K562 (cell line): ENCODE data around the gene ISY1. TPM values are rescaled to one million over a fixed set of nuclear protein-coding genes. Genes with fewer than 3 reads are reported as not detected.
A peak's percentile ranks its signal among the peaks of the same experiment; 100 is the strongest.

Experiments used
- BCOR ChIP-seq: fragments of 450-650 bp; IDR thresholded peaks from 2 replicates; pipeline ENCODE4 v1.6.1; 2016
- BDP1 ChIP-seq: IDR thresholded peaks from 3 replicates; pipeline ENCODE4 v1.6.1; 2011; ENCODE audit not compliant: insufficient read length, insufficient read depth
- BRD9 ChIP-seq: fragments of 450-650 bp; IDR thresholded peaks from 2 replicates; pipeline ENCODE4 v1.6.1; 2018; ENCODE audit warnings: low read depth; ENCODE audit not compliant: partially characterized antibody
- CBFA2T3 ChIP-seq: fragments of 450-650 bp; IDR thresholded peaks from 2 replicates; pipeline ENCODE4 v1.6.1; 2017
- COPS2 ChIP-seq: fragments of 450-650 bp; conservative IDR thresholded peaks from 2 replicates; pipeline ENCODE4 v1.6.1; 2016; ENCODE audit warnings: mild to moderate bottlenecking, moderate library complexity
- DIDO1 ChIP-seq: fragments of 450-650 bp; IDR thresholded peaks from 2 replicates; pipeline ENCODE4 v1.6.1; 2016; ENCODE audit warnings: low read depth, missing biosample characterization, missing genetic modification characterization
- DNMT1 ChIP-seq: fragments of 450-650 bp; IDR thresholded peaks from 2 replicates; pipeline ENCODE4 v1.6.1; 2016; ENCODE audit warnings: antibody characterized with exemption, mild to moderate bottlenecking
- HNRNPH1 ChIP-seq: fragments of 200-400 bp; formaldehyde crosslinking; optimal IDR thresholded peaks from 2 replicates; pipeline ENCODE3; 2017; ENCODE audit warnings: low read depth, mild to moderate bottlenecking, low read length, moderate library complexity
- NUFIP1 ChIP-seq: fragments of 450-650 bp; IDR thresholded peaks from 2 replicates; pipeline ENCODE4 v1.6.1; 2018; ENCODE audit not compliant: partially characterized antibody
- PPARD ChIP-seq: fragments of 250-450 bp; sonication (Bioruptor Pico); IDR thresholded peaks from 2 replicates; pipeline ENCODE4 v1.8.0; 2022; ENCODE audit warnings: inconsistent platforms, mild to moderate bottlenecking, moderate library complexity
- SP1 ChIP-seq: sonication (generic); formaldehyde crosslinking; IDR thresholded peaks from 2 replicates; pipeline ENCODE4 v1.8.1; 2022; ENCODE audit warnings: mild to moderate bottlenecking, missing genetic modification reagents
- ZFP30 ChIP-seq: fragments of 250-450 bp; sonication (Bioruptor Pico); IDR thresholded peaks from 2 replicates; pipeline ENCODE4 v1.8.0; 2022; ENCODE audit warnings: moderate library complexity, mild to moderate bottlenecking, inconsistent platforms, borderline replicate concordance
- ZNF140 ChIP-seq: fragments of 250-450 bp; sonication (Bioruptor Pico); IDR thresholded peaks from 2 replicates; pipeline ENCODE4 v1.8.0; 2021; ENCODE audit warnings: moderate library complexity, mild to moderate bottlenecking, inconsistent platforms
- polyA plus RNA-seq, 8 experiments: library from polyadenylated mRNA; depleted of rRNA in 4 of 8; stranded (reverse) in 5 of 8; unstranded in 3 of 8; fragments of >200 nt; fragmentation: Nextera tagmentation in 2 of 8; fragmentation: Illumina TruSeq in 1 of 8; extraction: Ambion mirVana in 2 of 8; extraction: Trizol in 1 of 8; gene quantifications; 2 replicates each; pipeline versions ENCODE4 v1.2.1 to v1.2.3, GENCODE V29; 2011 to 2014; ENCODE audit warnings: inconsistent platforms in 1 of 8, missing spikeins in 1 of 8
- total RNA-seq, 7 experiments: library from RNA; depleted of rRNA in 6 of 7; stranded (reverse); fragments of >200 nt in 6 of 7; fragmentation: Illumina TruSeq in 2 of 7; extraction: Trizol in 2 of 7; gene quantifications; 2 replicates each; pipeline versions ENCODE4 v1.2.1 to v1.2.3, GENCODE V29; 2011 to 2021; ENCODE audit warnings: low replicate concordance in 1 of 7
- TF ChIP-seq, protein P1 (sequence below): sonication (generic); formaldehyde crosslinking; IDR thresholded peaks from 2 replicates; pipeline ENCODE4 v1.5.0; 2020; ENCODE audit warnings: missing genetic modification reagents
- TF ChIP-seq, protein P2 (sequence below): sonication (generic); formaldehyde crosslinking; IDR thresholded peaks from 2 replicates; pipeline ENCODE4 v1.8.1; 2023; ENCODE audit warnings: mild to moderate bottlenecking, missing genetic modification reagents
- TF ChIP-seq, protein P3 (sequence below): sonication (generic); IDR thresholded peaks from 2 replicates; pipeline ENCODE4 v1.6.1; 2016
- TF ChIP-seq, protein P4 (sequence below), 2 experiments: fragments of 150-350 bp in 1 of 2; IDR thresholded peaks; 2 replicates each; pipeline ENCODE4 v1.6.1; 2012 to 2016; ENCODE audit warnings: low read depth in 2 of 2, low read length in 2 of 2, mild to moderate bottlenecking in 1 of 2, moderate library complexity in 1 of 2
- TF ChIP-seq, protein P5 (sequence below): fragments of 200-800 bp; sonication (Bioruptor generic); IDR thresholded peaks from 2 replicates; pipeline ENCODE4 v1.6.1; 2017; ENCODE audit warnings: missing genetic modification characterization, missing compliant biosample characterization
- TF ChIP-seq, protein P6 (sequence below): fragments of 250-450 bp; sonication (Bioruptor Pico); IDR thresholded peaks from 2 replicates; pipeline ENCODE4 v1.9.0; 2021; ENCODE audit warnings: mild to moderate bottlenecking

Gene ISY1
- total and polyA plus RNA-seq, 9 of the 15 experiments (the other 6 are each of a cell fraction or from before 2014, with no cell fraction given), result 23.5 to 50.0 (median 32.9) TPM

DNA sequence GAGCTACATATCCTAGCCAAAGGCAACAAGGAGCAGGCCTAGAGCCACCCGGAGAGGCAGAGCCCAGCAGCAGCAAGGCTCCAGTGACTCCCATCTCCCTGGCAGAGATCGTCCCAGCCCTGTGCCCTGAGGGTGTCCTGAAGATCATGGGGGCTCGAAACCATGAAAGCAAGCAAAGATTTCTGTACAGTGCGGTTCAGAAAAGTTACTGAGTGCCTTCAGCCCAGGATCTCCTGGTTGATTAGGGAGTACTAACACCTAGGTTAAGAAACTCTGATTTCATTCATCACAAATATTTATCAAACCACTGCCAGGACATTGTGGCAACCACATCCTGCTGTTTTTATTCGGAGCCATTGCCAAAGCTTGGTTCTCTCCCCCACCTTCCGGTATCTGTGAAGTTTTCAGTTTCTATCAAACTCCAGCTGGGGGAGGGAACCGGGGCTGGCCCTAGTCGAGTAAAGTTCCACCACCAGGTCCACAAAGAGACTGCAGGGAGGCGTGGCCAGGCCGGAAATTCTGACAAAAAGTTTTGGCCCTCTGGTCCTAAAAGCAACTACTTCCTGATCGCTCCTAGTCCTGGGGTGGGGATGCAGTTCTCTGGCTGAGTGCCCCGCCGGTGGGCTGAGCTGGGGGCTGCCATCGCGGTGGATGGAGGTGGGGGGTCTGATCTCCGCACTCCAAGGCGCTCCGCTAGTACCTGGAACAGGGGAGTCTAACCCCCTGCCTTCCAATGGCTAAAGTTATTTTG, 40.4 kb downstream of the ISY1 start (continued):
- TF ChIP-seq, protein P1, sequence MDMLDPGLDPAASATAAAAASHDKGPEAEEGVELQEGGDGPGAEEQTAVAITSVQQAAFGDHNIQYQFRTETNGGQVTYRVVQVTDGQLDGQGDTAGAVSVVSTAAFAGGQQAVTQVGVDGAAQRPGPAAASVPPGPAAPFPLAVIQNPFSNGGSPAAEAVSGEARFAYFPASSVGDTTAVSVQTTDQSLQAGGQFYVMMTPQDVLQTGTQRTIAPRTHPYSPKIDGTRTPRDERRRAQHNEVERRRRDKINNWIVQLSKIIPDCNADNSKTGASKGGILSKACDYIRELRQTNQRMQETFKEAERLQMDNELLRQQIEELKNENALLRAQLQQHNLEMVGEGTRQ (CRISPR knock-in tag), result no peak
- TF ChIP-seq SP1 (CRISPR knock-in tag) (peak; percentile 62; the same call in 1 of the 2 replicates), BRD9 (no peak), ZNF140 (CRISPR knock-in tag) (no peak), HNRNPH1 (no peak), COPS2 (no peak), BCOR (no peak), DIDO1 (tag) (no peak), DNMT1 (no peak), NUFIP1 (no peak), CBFA2T3 (0 out of 2 replicates have a peak, but pooled peaks have one; percentile 32), PPARD (CRISPR knock-in tag) (no peak), BDP1 (no peak), ZFP30 (CRISPR knock-in tag) (no peak)
- TF ChIP-seq, protein P2, sequence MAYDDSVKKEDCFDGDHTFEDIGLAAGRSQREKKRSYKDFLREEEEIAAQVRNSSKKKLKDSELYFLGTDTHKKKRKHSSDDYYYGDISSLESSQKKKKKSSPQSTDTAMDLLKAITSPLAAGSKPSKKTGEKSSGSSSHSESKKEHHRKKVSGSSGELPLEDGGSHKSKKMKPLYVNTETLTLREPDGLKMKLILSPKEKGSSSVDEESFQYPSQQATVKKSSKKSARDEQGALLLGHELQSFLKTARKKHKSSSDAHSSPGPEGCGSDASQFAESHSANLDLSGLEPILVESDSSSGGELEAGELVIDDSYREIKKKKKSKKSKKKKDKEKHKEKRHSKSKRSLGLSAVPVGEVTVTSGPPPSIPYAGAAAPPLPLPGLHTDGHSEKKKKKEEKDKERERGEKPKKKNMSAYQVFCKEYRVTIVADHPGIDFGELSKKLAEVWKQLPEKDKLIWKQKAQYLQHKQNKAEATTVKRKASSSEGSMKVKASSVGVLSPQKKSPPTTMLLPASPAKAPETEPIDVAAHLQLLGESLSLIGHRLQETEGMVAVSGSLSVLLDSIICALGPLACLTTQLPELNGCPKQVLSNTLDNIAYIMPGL (CRISPR knock-in tag), result no peak
- TF ChIP-seq, protein P3, sequence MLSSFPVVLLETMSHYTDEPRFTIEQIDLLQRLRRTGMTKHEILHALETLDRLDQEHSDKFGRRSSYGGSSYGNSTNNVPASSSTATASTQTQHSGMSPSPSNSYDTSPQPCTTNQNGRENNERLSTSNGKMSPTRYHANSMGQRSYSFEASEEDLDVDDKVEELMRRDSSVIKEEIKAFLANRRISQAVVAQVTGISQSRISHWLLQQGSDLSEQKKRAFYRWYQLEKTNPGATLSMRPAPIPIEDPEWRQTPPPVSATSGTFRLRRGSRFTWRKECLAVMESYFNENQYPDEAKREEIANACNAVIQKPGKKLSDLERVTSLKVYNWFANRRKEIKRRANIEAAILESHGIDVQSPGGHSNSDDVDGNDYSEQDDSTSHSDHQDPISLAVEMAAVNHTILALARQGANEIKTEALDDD, result peak; percentile 77
- TF ChIP-seq, protein P4, sequence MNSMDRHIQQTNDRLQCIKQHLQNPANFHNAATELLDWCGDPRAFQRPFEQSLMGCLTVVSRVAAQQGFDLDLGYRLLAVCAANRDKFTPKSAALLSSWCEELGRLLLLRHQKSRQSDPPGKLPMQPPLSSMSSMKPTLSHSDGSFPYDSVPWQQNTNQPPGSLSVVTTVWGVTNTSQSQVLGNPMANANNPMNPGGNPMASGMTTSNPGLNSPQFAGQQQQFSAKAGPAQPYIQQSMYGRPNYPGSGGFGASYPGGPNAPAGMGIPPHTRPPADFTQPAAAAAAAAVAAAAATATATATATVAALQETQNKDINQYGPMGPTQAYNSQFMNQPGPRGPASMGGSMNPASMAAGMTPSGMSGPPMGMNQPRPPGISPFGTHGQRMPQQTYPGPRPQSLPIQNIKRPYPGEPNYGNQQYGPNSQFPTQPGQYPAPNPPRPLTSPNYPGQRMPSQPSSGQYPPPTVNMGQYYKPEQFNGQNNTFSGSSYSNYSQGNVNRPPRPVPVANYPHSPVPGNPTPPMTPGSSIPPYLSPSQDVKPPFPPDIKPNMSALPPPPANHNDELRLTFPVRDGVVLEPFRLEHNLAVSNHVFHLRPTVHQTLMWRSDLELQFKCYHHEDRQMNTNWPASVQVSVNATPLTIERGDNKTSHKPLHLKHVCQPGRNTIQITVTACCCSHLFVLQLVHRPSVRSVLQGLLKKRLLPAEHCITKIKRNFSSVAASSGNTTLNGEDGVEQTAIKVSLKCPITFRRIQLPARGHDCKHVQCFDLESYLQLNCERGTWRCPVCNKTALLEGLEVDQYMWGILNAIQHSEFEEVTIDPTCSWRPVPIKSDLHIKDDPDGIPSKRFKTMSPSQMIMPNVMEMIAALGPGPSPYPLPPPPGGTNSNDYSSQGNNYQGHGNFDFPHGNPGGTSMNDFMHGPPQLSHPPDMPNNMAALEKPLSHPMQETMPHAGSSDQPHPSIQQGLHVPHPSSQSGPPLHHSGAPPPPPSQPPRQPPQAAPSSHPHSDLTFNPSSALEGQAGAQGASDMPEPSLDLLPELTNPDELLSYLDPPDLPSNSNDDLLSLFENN (IDR thresholded peaks at IDR 0.05; ENCODE audit: low read depth in 2 of 2, low read length in 2 of 2), result 0 out of 4 replicates have a peak, but pooled peaks of 1 of the 2 experiments have one; percentile 45
- TF ChIP-seq, protein P5, sequence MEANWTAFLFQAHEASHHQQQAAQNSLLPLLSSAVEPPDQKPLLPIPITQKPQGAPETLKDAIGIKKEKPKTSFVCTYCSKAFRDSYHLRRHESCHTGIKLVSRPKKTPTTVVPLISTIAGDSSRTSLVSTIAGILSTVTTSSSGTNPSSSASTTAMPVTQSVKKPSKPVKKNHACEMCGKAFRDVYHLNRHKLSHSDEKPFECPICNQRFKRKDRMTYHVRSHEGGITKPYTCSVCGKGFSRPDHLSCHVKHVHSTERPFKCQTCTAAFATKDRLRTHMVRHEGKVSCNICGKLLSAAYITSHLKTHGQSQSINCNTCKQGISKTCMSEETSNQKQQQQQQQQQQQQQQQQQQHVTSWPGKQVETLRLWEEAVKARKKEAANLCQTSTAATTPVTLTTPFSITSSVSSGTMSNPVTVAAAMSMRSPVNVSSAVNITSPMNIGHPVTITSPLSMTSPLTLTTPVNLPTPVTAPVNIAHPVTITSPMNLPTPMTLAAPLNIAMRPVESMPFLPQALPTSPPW, result peak; percentile 49
- TF ChIP-seq, protein P6, sequence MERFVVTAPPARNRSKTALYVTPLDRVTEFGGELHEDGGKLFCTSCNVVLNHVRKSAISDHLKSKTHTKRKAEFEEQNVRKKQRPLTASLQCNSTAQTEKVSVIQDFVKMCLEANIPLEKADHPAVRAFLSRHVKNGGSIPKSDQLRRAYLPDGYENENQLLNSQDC, result no peak
